ENCODE measurements around the gene PRRT1B.

The PRRT1B gene

GRCh38 chr9:131579789-131580211, 34.5 kb downstream of the PRRT1B start:
- H3K27ac ChIP-seq (ENCODE audit: low read depth, low read length) = no peak overlapping the region
- no peaks in the 10 kb centered on the region for H3K36me3 ChIP-seq (ENCODE audit: low read length)

GRCh38 chr9:131580358-131580757, 35.0 kb downstream of the PRRT1B start:
- H4K20me1 ChIP-seq (ENCODE audit: low read depth, low read length) = no peaks in the 10 kb centered on the region
- H3F3A ChIP-seq (ENCODE audit: insufficient read depth) = no peaks in the 10 kb centered on the region
- H3K36me3 ChIP-seq (ENCODE audit: low read length) = no peaks in the 10 kb centered on the region

More at GRCh38 chr9:131579789-131580211, 34.5 kb downstream of the PRRT1B start:
- Histone ChIP-seq H3K9ac (ENCODE audit: low read length) (no peak overlapping the region), H3K4me2 (ENCODE audit: low read depth, low read length, poor library complexity, severe bottlenecking) (no peak overlapping the region), H4K20me1 (ENCODE audit: low read depth, low read length) (no peaks in the 10 kb centered on the region), H3K27me3 (ENCODE audit: low read length) (no peaks in the 10 kb centered on the region), H3K9me2 (replicated peaks; ENCODE audit: insufficient read depth, low read length) (no peaks in the 10 kb centered on the region), H3K9me3 (ENCODE audit: insufficient read depth, low read length) (no peaks in the 10 kb centered on the region), H3F3A (ENCODE audit: insufficient read depth) (no peaks in the 10 kb centered on the region), H3K4me3 (ENCODE audit: insufficient read depth, low read length, poor library complexity, severe bottlenecking) (no peak overlapping the region), H2AFZ (ENCODE audit: low read depth, low read length, severe bottlenecking) (no peak overlapping the region), H3K79me2 (ENCODE audit: insufficient read depth, low read length) (no peaks in the 10 kb centered on the region)
- no peak for TF ChIP-seq EZH2phosphoT487 (conservative IDR thresholded peaks at IDR 0.05; ENCODE audit: low read length)
- TF ChIP-seq CTCF (IDR thresholded peaks at IDR 0.05; ENCODE audit: insufficient read depth, low read length, poor library complexity, severe bottlenecking) = no peak

GRCh38 chr9:131582056-131582455, 36.7 kb downstream of the PRRT1B start:
- Histone ChIP-seq H3F3A (ENCODE audit: insufficient read depth) (no peaks in the 10 kb centered on the region), H3K27ac (ENCODE audit: low read depth, low read length) (no peak overlapping the region), H2AFZ (ENCODE audit: low read depth, low read length, severe bottlenecking) (no peak overlapping the region), H4K20me1 (ENCODE audit: low read depth, low read length) (no peaks in the 10 kb centered on the region), H3K79me2 (ENCODE audit: insufficient read depth, low read length) (no peaks in the 10 kb centered on the region), H3K9ac (ENCODE audit: low read length) (no peak overlapping the region), H3K9me2 (replicated peaks; ENCODE audit: insufficient read depth, low read length) (no peaks in the 10 kb centered on the region), H3K4me3 (ENCODE audit: insufficient read depth, low read length, poor library complexity, severe bottlenecking) (no peak overlapping the region), H3K9me3 (ENCODE audit: insufficient read depth, low read length) (no peaks in the 10 kb centered on the region), H3K27me3 (ENCODE audit: low read length) (no peaks in the 10 kb centered on the region), H3K4me2 (ENCODE audit: low read depth, low read length, poor library complexity, severe bottlenecking) (no peak overlapping the region), H3K36me3 (ENCODE audit: low read length) (no peaks in the 10 kb centered on the region)
- TF ChIP-seq CTCF (IDR thresholded peaks at IDR 0.05; ENCODE audit: insufficient read depth, low read length, poor library complexity, severe bottlenecking) (no peak), EZH2phosphoT487 (conservative IDR thresholded peaks at IDR 0.05; ENCODE audit: low read length) (no peak)

More at GRCh38 chr9:131580358-131580757, 35.0 kb downstream of the PRRT1B start:
- TF ChIP-seq EZH2phosphoT487 (conservative IDR thresholded peaks at IDR 0.05; ENCODE audit: low read length) (no peak), CTCF (IDR thresholded peaks at IDR 0.05; ENCODE audit: insufficient read depth, low read length, poor library complexity, severe bottlenecking) (no peak)
- Histone ChIP-seq H3K27me3 (ENCODE audit: low read length) (no peaks in the 10 kb centered on the region), H3K4me2 (ENCODE audit: low read depth, low read length, poor library complexity, severe bottlenecking) (no peak overlapping the region), H3K9me3 (ENCODE audit: insufficient read depth, low read length) (no peaks in the 10 kb centered on the region), H3K27ac (ENCODE audit: low read depth, low read length) (no peak overlapping the region), H2AFZ (ENCODE audit: low read depth, low read length, severe bottlenecking) (no peak overlapping the region), H3K9me2 (replicated peaks; ENCODE audit: insufficient read depth, low read length) (no peaks in the 10 kb centered on the region), H3K79me2 (ENCODE audit: insufficient read depth, low read length) (no peaks in the 10 kb centered on the region), H3K9ac (ENCODE audit: low read length) (no peak overlapping the region), H3K4me3 (ENCODE audit: insufficient read depth, low read length, poor library complexity, severe bottlenecking) (no peak overlapping the region)
